Daoy (cell line): ENCODE data around the gene PBX1. TPM values are rescaled to one million over a fixed set of nuclear protein-coding genes. Genes with fewer than 3 reads are reported as not detected.

Source experiments
- DNase-seq: peaks from one replicate; pipeline ENCODE4 v3.0.0-alpha.2; 2015; ENCODE audit warnings: low read depth
- total RNA-seq: library from RNA; depleted of rRNA; stranded (reverse); fragments of >200 nt; shearing (Covaris generic); gene quantifications from 2 replicates; pipeline ENCODE4 v1.2.3, GENCODE V29; 2014

PBX1 gene
- total RNA-seq, 1 experiment from 2014 or later: 16.2 TPM

DNA sequence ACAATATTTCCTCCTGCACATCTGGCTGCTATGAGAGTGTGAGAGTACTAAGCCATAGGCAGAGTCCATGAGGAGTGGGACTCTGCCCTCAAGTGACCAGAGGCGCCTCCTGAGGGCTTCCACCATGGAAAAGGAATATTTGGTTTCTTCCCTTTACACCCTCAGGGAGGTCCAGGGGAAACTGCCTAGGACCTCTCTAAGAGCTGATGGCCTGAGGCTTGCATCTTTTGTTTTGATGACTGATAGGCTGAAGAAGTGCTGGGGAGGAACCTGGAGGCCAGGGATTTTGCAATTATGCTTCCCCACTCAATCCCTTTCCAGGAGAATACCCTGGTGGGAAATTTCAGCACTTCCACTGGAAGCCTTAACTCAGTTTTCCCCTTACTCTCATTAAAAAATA is 111.0 kb downstream of the PBX1 start:
- DNase-seq: no peak

GRCh38 chr1:164670786-164671185 is 111.8 kb downstream of the PBX1 start:
- DNase-seq: no peak

- DNase-seq: no peak
These were observed 112.5 kb downstream of the PBX1 start for GRCh38 chr1:164671323-164671965.

DNA sequence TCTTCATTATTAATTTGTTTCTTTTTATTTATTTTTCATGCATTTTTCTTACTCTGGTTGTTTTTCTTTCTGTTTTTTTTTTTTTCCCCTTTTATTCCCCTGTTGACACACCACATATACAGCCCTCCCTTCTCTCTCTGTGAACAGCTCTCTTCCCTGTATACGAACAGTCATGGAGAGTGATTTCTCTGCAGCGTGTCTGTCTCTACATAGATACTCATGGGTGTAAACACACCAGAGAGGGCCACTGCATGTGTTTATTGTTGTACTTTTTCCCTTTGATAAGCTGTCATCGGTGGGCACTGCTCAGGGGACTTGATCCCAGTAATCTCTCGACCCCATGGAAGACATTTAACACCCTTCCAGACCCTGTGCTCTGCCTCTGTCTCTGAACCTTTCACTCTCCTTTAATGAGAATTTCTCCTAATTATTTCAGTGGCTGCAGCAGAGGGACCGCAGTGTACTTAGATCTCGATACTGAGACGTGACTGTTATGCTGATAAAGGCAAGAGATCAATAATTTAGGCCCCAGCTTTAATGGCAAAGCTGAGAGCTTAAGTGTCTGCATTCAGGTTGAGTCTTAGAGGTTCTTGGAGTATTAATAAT is 113.1 kb downstream of the PBX1 start:
- no peak for DNase-seq

- DNase-seq: no peak
These were observed 113.6 kb downstream of the PBX1 start for GRCh38 chr1:164672588-164672987.

GRCh38 chr1:164673584-164674214 is 114.7 kb downstream of the PBX1 start:
- DNase-seq: peak; percentile 25

GRCh38 chr1:164675342-164675904 is 116.4 kb downstream of the PBX1 start:
- peak; percentile 42 for DNase-seq

GRCh38 chr1:164678136-164678700 is 119.2 kb downstream of the PBX1 start:
- DNase-seq: no peak

GRCh38 chr1:164682570-164682969 is 123.6 kb downstream of the PBX1 start:
- no peak for DNase-seq

DNA sequence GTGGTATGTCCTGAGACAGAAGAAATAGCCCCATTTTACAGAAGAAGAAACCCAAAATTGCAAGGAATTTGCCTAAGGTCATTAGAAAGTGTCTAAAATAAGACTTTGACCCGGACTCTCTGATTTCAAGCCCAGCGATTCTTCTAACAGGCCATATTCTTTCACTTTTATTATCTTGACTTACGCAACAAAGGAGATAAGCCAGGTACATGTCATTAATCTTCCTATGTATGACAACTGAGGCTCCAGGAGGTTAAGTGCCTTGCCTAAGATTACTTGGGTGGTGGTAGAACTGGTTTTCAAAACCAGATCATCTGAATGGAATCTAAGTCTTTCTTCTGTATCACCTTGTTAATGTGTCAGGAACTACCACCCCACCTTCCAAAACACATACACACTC is 124.3 kb downstream of the PBX1 start:
- DNase-seq: no peak

GRCh38 chr1:164685266-164686035 is 126.5 kb downstream of the PBX1 start:
- DNase-seq: no peak

DNA sequence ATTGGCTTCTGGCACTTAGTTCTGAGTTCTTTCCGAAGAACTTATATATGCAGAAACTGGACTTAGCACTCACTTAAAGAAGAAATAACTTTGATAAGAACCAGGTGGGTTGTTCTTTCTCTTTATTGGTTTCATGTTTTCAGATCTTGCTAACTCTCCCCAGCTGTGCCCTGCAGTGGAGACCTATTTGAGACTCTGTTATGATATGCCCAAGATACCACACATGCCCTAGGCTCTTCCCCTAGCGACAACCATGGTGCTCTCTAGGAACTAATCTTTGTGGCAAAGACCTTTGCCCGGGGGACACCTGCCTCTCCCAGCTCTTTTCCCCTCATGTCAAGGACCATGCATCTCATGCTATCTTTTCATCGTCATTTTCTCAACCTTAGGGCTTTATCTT is 128.8 kb downstream of the PBX1 start:
- DNase-seq: no peak

DNA sequence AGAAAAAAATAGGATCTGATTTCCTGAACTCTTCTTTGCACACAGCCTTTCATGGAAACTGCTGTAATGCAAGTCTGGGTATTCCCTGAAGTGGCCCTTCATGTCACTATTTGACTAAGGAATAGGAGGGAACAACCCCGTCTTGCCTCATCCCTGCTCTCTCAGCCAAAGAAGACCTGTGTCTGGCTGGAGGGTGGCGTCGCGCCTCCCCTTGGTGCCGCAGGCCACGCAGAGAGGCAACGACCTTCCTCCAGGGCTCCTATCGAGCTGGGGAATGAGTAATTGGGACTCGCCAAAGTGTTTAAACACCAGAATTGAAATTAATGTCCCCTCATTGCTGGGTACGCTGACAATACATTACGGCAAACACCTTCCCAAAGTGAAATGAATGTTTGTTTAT is 129.8 kb downstream of the PBX1 start:
- no peak for DNase-seq

DNA sequence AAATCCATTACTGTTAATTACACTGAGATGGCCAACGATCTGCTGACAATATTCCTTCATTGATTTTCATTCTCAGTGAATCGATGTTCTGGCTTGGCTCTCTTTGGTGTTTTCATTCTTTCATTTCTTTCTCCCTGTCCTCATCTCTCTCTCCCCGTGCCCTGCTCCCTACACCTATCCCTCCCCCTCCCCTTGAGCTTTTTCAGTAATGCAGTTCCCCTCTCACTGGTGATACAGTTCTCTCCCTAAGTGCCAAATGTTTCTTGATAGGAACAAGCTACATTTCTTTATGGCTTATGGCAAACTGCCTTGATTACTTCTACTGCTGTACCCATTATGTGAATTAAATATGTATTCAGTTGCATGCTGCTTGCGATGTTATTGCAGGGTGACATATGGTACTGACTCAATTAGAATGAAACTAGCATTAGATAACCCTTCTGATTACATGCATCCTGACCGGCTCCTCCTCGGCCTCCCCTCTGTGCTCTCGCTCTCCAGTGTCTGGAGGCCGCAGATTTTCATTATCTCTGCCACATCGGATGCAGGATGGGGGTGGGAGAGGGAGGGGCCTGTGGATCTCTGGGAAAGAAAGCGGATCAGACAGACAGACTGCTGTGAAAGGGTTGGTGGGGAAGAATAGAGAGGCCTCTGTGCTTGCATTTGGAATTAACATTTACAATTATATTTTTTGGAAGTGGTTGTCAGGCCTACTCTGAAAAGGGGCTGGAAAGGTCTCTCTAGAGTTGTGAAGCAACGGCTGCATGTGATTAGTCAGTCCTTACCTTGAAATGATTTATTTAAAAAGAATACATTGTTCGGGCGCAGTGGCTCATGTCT is 130.9 kb downstream of the PBX1 start:
- DNase-seq: no peak

DNA sequence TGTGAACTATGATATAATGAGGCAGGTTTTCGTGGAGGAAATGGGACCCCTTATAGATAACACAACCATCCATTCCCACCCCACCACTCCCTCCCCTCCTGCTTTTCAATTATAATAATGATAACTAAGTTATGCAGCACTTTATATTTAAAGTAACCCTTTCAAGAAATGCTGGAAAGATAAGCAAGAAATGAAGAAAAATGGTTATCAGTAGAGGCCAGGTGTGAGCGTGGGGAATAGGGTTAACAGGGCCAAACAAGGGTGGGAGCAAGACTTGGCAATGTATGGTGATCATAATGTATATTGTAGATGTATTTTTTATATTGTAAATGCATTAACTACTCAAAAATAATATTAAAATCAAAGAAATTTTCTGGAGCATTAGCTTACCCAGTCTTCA is 133.4 kb downstream of the PBX1 start:
- no peak for DNase-seq

DNA sequence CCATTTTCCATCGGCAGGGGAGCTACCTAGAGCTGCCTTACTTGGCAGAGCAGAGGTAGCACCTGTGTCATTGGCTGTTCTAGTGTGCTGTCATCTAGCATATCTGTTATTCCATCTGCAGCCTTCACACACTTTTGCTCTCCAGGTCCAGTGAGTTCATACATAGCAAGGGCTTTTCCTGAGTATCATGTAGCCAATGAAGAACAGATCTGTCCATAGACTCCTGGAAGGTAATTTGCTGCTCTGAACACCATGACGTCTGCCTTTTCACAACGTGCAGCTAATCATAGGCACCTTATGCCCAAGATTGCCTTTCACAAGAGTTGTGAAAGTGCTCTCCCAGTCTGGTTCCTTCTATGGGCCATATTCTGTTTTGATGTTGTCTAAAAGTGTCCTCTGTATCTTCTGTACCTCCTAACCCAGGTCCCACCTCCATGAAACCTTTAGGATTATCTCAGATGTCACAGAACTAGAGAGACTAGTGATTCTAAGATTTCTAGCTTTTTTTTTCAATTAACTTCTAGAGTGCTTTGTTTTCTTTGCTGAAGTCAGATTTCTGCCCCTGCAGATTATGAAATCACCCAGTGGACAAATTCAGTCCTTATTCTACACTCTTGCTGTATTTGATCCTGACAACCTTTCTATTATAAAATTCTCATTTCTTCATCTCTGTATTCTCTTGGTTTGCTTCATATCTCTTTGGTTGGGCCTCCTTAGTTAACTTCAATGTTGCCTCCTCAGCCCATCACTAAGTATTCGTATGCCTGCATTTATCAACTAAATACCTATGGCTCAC is 134.8 kb downstream of the PBX1 start:
- no peak for DNase-seq

- DNase-seq: no peak
These were observed 135.5 kb downstream of the PBX1 start for GRCh38 chr1:164694505-164694904.

DNA sequence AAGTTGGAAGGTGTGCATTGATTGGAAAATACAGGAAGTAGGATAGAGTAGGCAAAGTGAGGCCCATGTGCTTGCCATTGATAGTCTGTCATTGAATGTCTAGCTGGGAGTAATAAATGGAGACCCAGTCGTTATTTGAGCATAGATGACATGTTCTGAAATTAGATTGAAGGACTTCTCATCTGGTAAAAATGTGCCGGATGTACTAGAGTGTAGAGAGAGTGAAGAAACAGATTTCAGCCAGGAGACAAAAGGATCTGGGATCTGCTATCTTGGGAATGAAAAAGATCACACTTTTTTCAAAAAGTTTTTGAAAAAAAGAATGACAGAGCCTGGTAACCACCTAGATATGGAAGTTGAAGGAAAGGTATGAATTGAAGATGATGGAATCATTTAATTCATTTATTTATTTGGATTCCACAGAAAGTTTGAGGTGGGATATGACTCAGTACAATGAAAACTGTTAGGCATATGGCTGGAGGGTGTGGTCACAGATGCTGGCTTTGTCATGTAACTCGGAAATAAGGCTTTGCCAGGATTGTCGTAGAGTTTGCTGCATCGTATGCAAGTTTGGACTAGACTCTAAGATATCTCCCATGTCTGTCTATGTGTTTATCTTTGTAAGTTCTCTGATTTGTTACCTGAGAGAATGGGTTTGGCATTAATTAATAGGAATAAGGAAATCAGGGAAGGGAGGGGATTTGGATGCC is 137.1 kb downstream of the PBX1 start:
- DNase-seq: peak; percentile 36

DNA sequence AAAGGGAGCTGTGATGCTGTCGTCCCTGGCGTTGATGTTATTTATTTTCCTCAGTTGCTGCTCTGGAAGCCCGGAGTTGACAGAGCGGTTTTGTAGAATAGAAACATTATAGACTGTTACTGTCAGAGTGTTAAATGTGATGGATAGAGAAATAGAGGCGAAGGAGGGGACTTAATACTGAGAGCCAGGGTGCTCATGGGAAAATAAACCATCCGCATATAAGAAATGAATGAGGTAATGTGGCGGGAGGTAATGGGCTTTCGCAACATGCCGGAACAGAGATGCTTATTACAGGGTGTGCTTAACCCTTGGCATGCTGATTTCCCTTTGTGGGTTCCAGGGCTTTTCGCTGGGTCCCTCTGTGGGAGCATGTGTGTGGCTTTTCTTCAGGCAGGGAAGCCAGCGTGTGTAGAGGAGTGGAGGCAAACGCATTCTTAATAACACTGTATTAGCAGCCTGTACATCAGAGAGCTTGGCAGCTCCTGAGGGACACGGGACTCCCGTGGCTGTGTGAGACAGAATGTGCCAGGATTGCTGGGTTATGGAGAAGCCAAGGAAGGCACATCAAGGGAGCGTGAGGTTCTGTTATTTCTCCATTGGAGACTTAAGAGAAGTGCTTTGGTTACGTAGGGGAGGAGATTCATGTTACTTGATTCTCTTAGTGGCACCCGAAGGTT is 141.0 kb downstream of the PBX1 start:
- DNase-seq: no peak
